ENCODE measurements around the gene TIMM22. TPM values are rescaled to one million over a fixed set of nuclear protein-coding genes. Genes with fewer than 3 reads are reported as not detected.

Gene TIMM22
- total RNA-seq, 1 experiment from 2014 or later, result 17.7 TPM

- Histone ChIP-seq H3K79me2 (ENCODE audit: low read length) (no peaks in the 10 kb centered on the region), H3K4me1 (ENCODE audit: insufficient read depth, low read length) (no peaks in the 10 kb centered on the region), H3K4me2 (ENCODE audit: low read length) (no peak overlapping the region), H3K27me3 (ENCODE audit: low read length) (no peaks in the 10 kb centered on the region), H3K4me3 (ENCODE audit: low read length) (no peak overlapping the region), H2AFZ (ENCODE audit: low read length) (no peak overlapping the region), H4K20me1 (ENCODE audit: low read length) (no peaks in the 10 kb centered on the region), H3K9me3 (ENCODE audit: low read length) (no peaks in the 10 kb centered on the region), H3K27ac (ENCODE audit: low read length) (no peak overlapping the region), H3F3A (ENCODE audit: low read length, unreplicated experiment) (no peaks in the 10 kb centered on the region), H3K9me2 (replicated peaks; ENCODE audit: low read length) (no peaks in the 10 kb centered on the region), H3K36me3 (ENCODE audit: low read depth, low read length) (no peaks in the 10 kb centered on the region), H3K9ac (ENCODE audit: low read length) (no peak overlapping the region)
- TF ChIP-seq CTCF (conservative IDR thresholded peaks at IDR 0.05; ENCODE audit: low read depth, low read length), result no peak
- no peak for TF ChIP-seq EZH2phosphoT487 (IDR thresholded peaks at IDR 0.05; ENCODE audit: borderline replicate concordance, low read length)
- TF ChIP-seq EZH2 (IDR thresholded peaks at IDR 0.05; ENCODE audit: low read length, unreplicated experiment), result no peak
- ChIA-PET CTCF (no interaction called here), POLR2A (ENCODE audit: unreplicated experiment) (no interaction called here)
- intact Hi-C loops (cut with micrococcal nuclease), result no loop called here
- no TSS peak for BruUV-seq (replicated peaks)
- no peak for ATAC-seq
- no peak for DNase-seq
Measured at GRCh38 chr17:962670-963069, 34.3 kb upstream of the TIMM22 start.

GRCh38 chr17:964876-965275 lies 32.1 kb upstream of the TIMM22 start:
- TF ChIP-seq EZH2phosphoT487 (IDR thresholded peaks at IDR 0.05; ENCODE audit: borderline replicate concordance, low read length), result no peak
- TF ChIP-seq CTCF (conservative IDR thresholded peaks at IDR 0.05; ENCODE audit: low read depth, low read length), result no peak
- no peak for TF ChIP-seq EZH2 (IDR thresholded peaks at IDR 0.05; ENCODE audit: low read length, unreplicated experiment)
- Histone ChIP-seq H3K79me2 (ENCODE audit: low read length) (peaks cover 9% of the 10 kb centered on the region; the same call in 1 of the 2 replicates), H3K36me3 (ENCODE audit: low read depth, low read length) (no peaks in the 10 kb centered on the region), H4K20me1 (ENCODE audit: low read length) (no peaks in the 10 kb centered on the region), H2AFZ (ENCODE audit: low read length) (no peak overlapping the region), H3K9me2 (replicated peaks; ENCODE audit: low read length) (no peaks in the 10 kb centered on the region), H3K4me1 (ENCODE audit: insufficient read depth, low read length) (no peaks in the 10 kb centered on the region), H3K4me2 (ENCODE audit: low read length) (no peak overlapping the region), H3K9me3 (ENCODE audit: low read length) (no peaks in the 10 kb centered on the region), H3F3A (ENCODE audit: low read length, unreplicated experiment) (no peaks in the 10 kb centered on the region), H3K4me3 (ENCODE audit: low read length) (no peak overlapping the region), H3K9ac (ENCODE audit: low read length) (no peak overlapping the region), H3K27ac (ENCODE audit: low read length) (no peak overlapping the region), H3K27me3 (ENCODE audit: low read length) (no peaks in the 10 kb centered on the region)
- intact Hi-C loops (cut with micrococcal nuclease), result no loop called here
- BruUV-seq (replicated peaks), result no TSS peak
- ATAC-seq (no peak), DNase-seq (no peak)
- ChIA-PET POLR2A (ENCODE audit: unreplicated experiment) (no interaction called here), CTCF (no interaction called here)

- H3K79me2 ChIP-seq (ENCODE audit: low read length), result peaks cover 10% of the 10 kb centered on the region; the same call in 1 of the 2 replicates
- no peaks in the 10 kb centered on the region for H4K20me1 ChIP-seq (ENCODE audit: low read length)
Measured at GRCh38 chr17:965311-965989, 31.5 kb upstream of the TIMM22 start.

More at GRCh38 chr17:965311-965989, 31.5 kb upstream of the TIMM22 start:
- Histone ChIP-seq H3F3A (ENCODE audit: low read length, unreplicated experiment) (no peaks in the 10 kb centered on the region), H2AFZ (ENCODE audit: low read length) (no peak overlapping the region), H3K27me3 (ENCODE audit: low read length) (no peaks in the 10 kb centered on the region), H3K27ac (ENCODE audit: low read length) (no peak overlapping the region), H3K4me2 (ENCODE audit: low read length) (no peak overlapping the region), H3K4me1 (ENCODE audit: insufficient read depth, low read length) (no peaks in the 10 kb centered on the region), H3K9ac (ENCODE audit: low read length) (no peak overlapping the region), H3K4me3 (ENCODE audit: low read length) (no peak overlapping the region), H3K36me3 (ENCODE audit: low read depth, low read length) (no peaks in the 10 kb centered on the region), H3K9me2 (replicated peaks; ENCODE audit: low read length) (no peaks in the 10 kb centered on the region), H3K9me3 (ENCODE audit: low read length) (no peaks in the 10 kb centered on the region)
- ATAC-seq (no peak), DNase-seq (no peak)
- CTCF ChIA-PET, result no interaction called here
- intact Hi-C loops (cut with micrococcal nuclease), result no loop called here
- TF ChIP-seq EZH2 (IDR thresholded peaks at IDR 0.05; ENCODE audit: low read length, unreplicated experiment), result no peak
- no peak for TF ChIP-seq EZH2phosphoT487 (IDR thresholded peaks at IDR 0.05; ENCODE audit: borderline replicate concordance, low read length)
- TF ChIP-seq CTCF (conservative IDR thresholded peaks at IDR 0.05; ENCODE audit: low read depth, low read length), result no peak
- no TSS peak for BruUV-seq (replicated peaks)
- POLR2A ChIA-PET (ENCODE audit: unreplicated experiment), result no interaction called here
